Measurements from ENCODE around the gene PUS7. TPM values are rescaled to one million over a fixed set of nuclear protein-coding genes. Genes with fewer than 3 reads are reported as not detected.

PUS7 gene
- total RNA-seq, 1 experiment from 2014 or later, result 39.0 TPM

DNA sequence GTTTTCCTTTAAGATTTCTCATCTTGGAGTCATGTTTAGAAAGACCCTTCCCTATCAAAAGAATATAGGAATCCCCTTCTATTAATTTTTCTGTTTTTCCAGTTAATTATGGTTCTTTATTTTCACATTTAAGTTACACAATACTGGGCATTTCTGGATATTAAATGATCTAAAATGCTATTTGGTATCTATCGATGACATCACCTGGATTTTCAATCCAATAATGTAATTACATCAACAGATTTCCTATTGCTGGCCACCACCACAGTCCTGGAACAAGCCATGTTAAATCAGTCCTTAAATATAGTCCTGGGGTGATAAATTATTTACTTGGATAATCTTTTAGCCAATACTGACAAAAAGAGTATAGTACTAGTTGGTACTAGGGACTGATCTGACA lies 48.0 kb downstream of the PUS7 start:
- RAD21 ChIA-PET (ENCODE audit: low non-redundant PET in 1 of 2, low total read pairs in 2 of 2, uncharacterized antibody in 2 of 2, unreplicated experiment in 2 of 2), result no interaction called here
- Histone ChIP-seq H3K4me2 (ENCODE audit: low read length) (no peak overlapping the region), H4K20me1 (ENCODE audit: insufficient read depth) (no peaks in the 10 kb centered on the region), H3K9me2 (ENCODE audit: insufficient read depth) (no peaks in the 10 kb centered on the region), H3K27ac (ENCODE audit: low read depth, low read length) (no peak overlapping the region), H3K27me3 (ENCODE audit: insufficient read depth, low read length) (no peaks in the 10 kb centered on the region), H3K4me1 (ENCODE audit: control insufficient read depth in 1 of 2, insufficient read depth in 2 of 2, low read length in 2 of 2) (no peaks in the 10 kb centered on the region), H3K4me3 (replicated peaks in 1 of 2; ENCODE audit: low read depth in 1 of 2, low read length in 2 of 2) (no peak overlapping the region), H3K9me3 (ENCODE audit: control insufficient read depth in 1 of 2, insufficient read depth in 1 of 2, low read depth in 1 of 2, low read length in 2 of 2) (no peaks in the 10 kb centered on the region), H3K79me2 (ENCODE audit: insufficient read depth, low read length) (no peaks in the 10 kb centered on the region), H2AFZ (ENCODE audit: low read depth, low read length, poor library complexity, severe bottlenecking) (no peak overlapping the region), H3K9ac (ENCODE audit: low read length) (no peak overlapping the region), H3K36me3 (ENCODE audit: control insufficient read depth in 1 of 2, insufficient read depth in 2 of 2, low read length in 2 of 2) (peaks cover 5 to 30% of the 10 kb centered on the region in 2 experiments; a peak in 3 of 4 replicates)
- intact Hi-C loops (cut with micrococcal nuclease), result no loop called here
- ATAC-seq (no peak), DNase-seq (ENCODE audit: low read depth, low spot score) (no peak)
- no peak for TF ChIP-seq EZH2phosphoT487 (IDR thresholded peaks at IDR 0.05; ENCODE audit: borderline replicate concordance)
- TF ChIP-seq TCF7L2 (IDR thresholded peaks at IDR 0.05; ENCODE audit: borderline replicate concordance, extremely low read depth, insufficient read depth, insufficient read length), result no peak
- no peak for TF ChIP-seq SIN3A (IDR thresholded peaks at IDR 0.05; ENCODE audit: low read depth)
- TF ChIP-seq, protein P1, sequence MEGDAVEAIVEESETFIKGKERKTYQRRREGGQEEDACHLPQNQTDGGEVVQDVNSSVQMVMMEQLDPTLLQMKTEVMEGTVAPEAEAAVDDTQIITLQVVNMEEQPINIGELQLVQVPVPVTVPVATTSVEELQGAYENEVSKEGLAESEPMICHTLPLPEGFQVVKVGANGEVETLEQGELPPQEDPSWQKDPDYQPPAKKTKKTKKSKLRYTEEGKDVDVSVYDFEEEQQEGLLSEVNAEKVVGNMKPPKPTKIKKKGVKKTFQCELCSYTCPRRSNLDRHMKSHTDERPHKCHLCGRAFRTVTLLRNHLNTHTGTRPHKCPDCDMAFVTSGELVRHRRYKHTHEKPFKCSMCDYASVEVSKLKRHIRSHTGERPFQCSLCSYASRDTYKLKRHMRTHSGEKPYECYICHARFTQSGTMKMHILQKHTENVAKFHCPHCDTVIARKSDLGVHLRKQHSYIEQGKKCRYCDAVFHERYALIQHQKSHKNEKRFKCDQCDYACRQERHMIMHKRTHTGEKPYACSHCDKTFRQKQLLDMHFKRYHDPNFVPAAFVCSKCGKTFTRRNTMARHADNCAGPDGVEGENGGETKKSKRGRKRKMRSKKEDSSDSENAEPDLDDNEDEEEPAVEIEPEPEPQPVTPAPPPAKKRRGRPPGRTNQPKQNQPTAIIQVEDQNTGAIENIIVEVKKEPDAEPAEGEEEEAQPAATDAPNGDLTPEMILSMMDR (IDR thresholded peaks at IDR 0.05 in 2 of 3, conservative IDR thresholded peaks at IDR 0.05 in 1 of 3; ENCODE audit: borderline replicate concordance in 1 of 3, insufficient read depth in 1 of 3, low read depth in 2 of 3, low read length in 2 of 3), result no peak
- no peak for TF ChIP-seq EGR1 (IDR thresholded peaks at IDR 0.05; ENCODE audit: low read depth)
- TF ChIP-seq YY1 (IDR thresholded peaks at IDR 0.05; ENCODE audit: extremely low read depth, insufficient replicate concordance, low read depth, low read length), result no peak
- TF ChIP-seq ELF1 (IDR thresholded peaks at IDR 0.05; ENCODE audit: borderline replicate concordance, low read depth), result no peak
- TF ChIP-seq POLR2AphosphoS5 (IDR thresholded peaks at IDR 0.05; ENCODE audit: low read depth, low read length), result no peak
- no TSS peak for BruUV-seq (replicated peaks)
- CTCF ChIA-PET, result no interaction called here
- POLR2A ChIA-PET, result no interaction called here

DNA sequence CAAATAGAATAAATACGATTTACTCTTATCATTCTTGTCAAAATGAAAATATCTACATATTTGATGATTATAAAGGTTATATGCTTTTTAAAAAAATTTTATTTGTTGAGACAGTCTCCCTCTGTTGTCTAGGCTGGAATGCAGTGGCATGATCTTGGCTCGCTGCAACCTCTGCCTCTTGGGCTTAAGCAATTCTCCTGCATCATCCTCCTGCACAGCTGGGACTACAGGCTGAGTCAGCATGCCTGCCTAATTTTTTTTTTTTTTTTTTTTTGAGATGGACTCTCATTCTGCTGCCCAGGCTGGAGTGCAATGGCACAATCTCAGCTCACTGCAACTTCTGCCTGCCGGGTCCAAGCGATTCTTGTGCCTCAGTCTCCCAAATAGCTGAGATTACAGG lies 48.9 kb downstream of the PUS7 start:
- Histone ChIP-seq H3K9me3 (ENCODE audit: control insufficient read depth in 1 of 2, insufficient read depth in 1 of 2, low read depth in 1 of 2, low read length in 2 of 2) (no peaks in the 10 kb centered on the region), H3K27me3 (ENCODE audit: insufficient read depth, low read length) (no peaks in the 10 kb centered on the region), H3K4me2 (ENCODE audit: low read length) (no peak overlapping the region), H3K36me3 (ENCODE audit: control insufficient read depth in 1 of 2, insufficient read depth in 2 of 2, low read length in 2 of 2) (peaks cover 5 to 22% of the 10 kb centered on the region in 2 experiments; a peak in 2 of 4 replicates), H3K9ac (ENCODE audit: low read length) (no peak overlapping the region), H4K20me1 (ENCODE audit: insufficient read depth) (no peaks in the 10 kb centered on the region), H3K4me1 (ENCODE audit: control insufficient read depth in 1 of 2, insufficient read depth in 2 of 2, low read length in 2 of 2) (no peaks in the 10 kb centered on the region), H3K4me3 (replicated peaks in 1 of 2; ENCODE audit: low read depth in 1 of 2, low read length in 2 of 2) (no peak overlapping the region), H2AFZ (ENCODE audit: low read depth, low read length, poor library complexity, severe bottlenecking) (no peak overlapping the region), H3K27ac (ENCODE audit: low read depth, low read length) (no peak overlapping the region), H3K79me2 (ENCODE audit: insufficient read depth, low read length) (no peaks in the 10 kb centered on the region), H3K9me2 (ENCODE audit: insufficient read depth) (no peaks in the 10 kb centered on the region)
- POLR2A ChIA-PET, result no interaction called here
- RAD21 ChIA-PET (ENCODE audit: low non-redundant PET in 1 of 2, low total read pairs in 2 of 2, uncharacterized antibody in 2 of 2, unreplicated experiment in 2 of 2), result no interaction called here
- intact Hi-C loops (cut with micrococcal nuclease), result no loop called here
- BruUV-seq (replicated peaks), result no TSS peak
- ATAC-seq (no peak), DNase-seq (ENCODE audit: low read depth, low spot score) (no peak)
- CTCF ChIA-PET, result no interaction called here
- TF ChIP-seq POLR2AphosphoS5 (IDR thresholded peaks at IDR 0.05; ENCODE audit: low read depth, low read length) (no peak), JUND (IDR thresholded peaks at IDR 0.05) (no peak), SP1 (IDR thresholded peaks at IDR 0.05; ENCODE audit: low read depth) (no peak), YY1 (IDR thresholded peaks at IDR 0.05; ENCODE audit: extremely low read depth, insufficient replicate concordance, low read depth, low read length) (no peak), EGR1 (IDR thresholded peaks at IDR 0.05; ENCODE audit: low read depth) (no peak), RAD21 (IDR thresholded peaks at IDR 0.05; ENCODE audit: low read depth) (no peak), ELF1 (IDR thresholded peaks at IDR 0.05; ENCODE audit: borderline replicate concordance, low read depth) (no peak), CEBPB (IDR thresholded peaks at IDR 0.05; ENCODE audit: low read depth) (no peak), FOSL1 (IDR thresholded peaks at IDR 0.05; ENCODE audit: low read depth) (no peak), EZH2 (IDR thresholded peaks at IDR 0.05) (no peak), SIN3A (IDR thresholded peaks at IDR 0.05; ENCODE audit: low read depth) (no peak), ZNF274 (IDR thresholded peaks at IDR 0.05; ENCODE audit: low read depth, low read length) (no peak), EZH2phosphoT487 (IDR thresholded peaks at IDR 0.05; ENCODE audit: borderline replicate concordance) (no peak), SRF (IDR thresholded peaks at IDR 0.05; ENCODE audit: low read depth) (no peak)
- TF ChIP-seq, protein P1 (IDR thresholded peaks at IDR 0.05 in 2 of 3, conservative IDR thresholded peaks at IDR 0.05 in 1 of 3; ENCODE audit: borderline replicate concordance in 1 of 3, insufficient read depth in 1 of 3, low read depth in 2 of 3, low read length in 2 of 3), result no peak
- TF ChIP-seq, protein P2, sequence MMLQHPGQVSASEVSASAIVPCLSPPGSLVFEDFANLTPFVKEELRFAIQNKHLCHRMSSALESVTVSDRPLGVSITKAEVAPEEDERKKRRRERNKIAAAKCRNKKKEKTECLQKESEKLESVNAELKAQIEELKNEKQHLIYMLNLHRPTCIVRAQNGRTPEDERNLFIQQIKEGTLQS (IDR thresholded peaks at IDR 0.05), result no peak

Measured in HCT116 (cell line).